Esophagus muscularis mucosa (tissue), 3 donors: Measurements from ENCODE around the gene CACNA1G.

ENCODE experiments used
- CTCF ChIP-seq, 3 experiments: fragments of 200-600 bp in 2 of 3; fragments of 450-650 bp in 1 of 3; sonication (generic) in 2 of 3; IDR thresholded peaks; one replicate each; pipeline ENCODE4 v1.5.1; 2017 to 2019; ENCODE audit warnings: antibody characterized with exemption in 3 of 3, mild to moderate bottlenecking in 2 of 3, moderate library complexity in 1 of 3
- POLR2A ChIP-seq: fragments of 450-650 bp; IDR thresholded peaks from one replicate; pipeline ENCODE4 v1.6.1; 2017; ENCODE audit warnings: antibody characterized with exemption, moderate library complexity, mild to moderate bottlenecking, low read depth
- POLR2AphosphoS5 ChIP-seq, 2 donors: sonication (generic); formaldehyde crosslinking; IDR thresholded peaks; one replicate each; pipeline ENCODE4 v1.6.1; 2017; ENCODE audit warnings: antibody characterized with exemption in 2 of 2

- TF ChIP-seq POLR2A, result no peak
- no peak for TF ChIP-seq CTCF (IDR thresholded peaks at IDR 0.05)
- TF ChIP-seq POLR2AphosphoS5 (IDR thresholded peaks at IDR 0.05), result no peak
Measured at GRCh38 chr17:50631195-50631907, 70.8 kb downstream of the CACNA1G start.
